Sigmoid colon (tissue), 7 donors: Measurements from ENCODE around the gene VEPH1. TPM values are rescaled to one million over a fixed set of nuclear protein-coding genes. Genes with fewer than 3 reads are reported as not detected.
A peak's percentile ranks its signal among the peaks of the same experiment; 100 is the strongest.

Source experiments
- DNase-seq: peaks from one replicate; pipeline ENCODE4 v3.0.0-alpha.2; 2019
- H3K27ac ChIP-seq, 4 donors: fragments of 200-600 bp; sonication (generic); one replicate each; pipeline ENCODE4 v1.5.1; 2016 to 2019; ENCODE audit warnings: mild to moderate bottlenecking in 1 of 4
- H3K27me3 ChIP-seq, 3 donors: fragments of 200-600 bp; sonication (generic); one replicate each; pipeline ENCODE4 v1.5.1; 2019; ENCODE audit warnings: mild to moderate bottlenecking in 1 of 3
- H3K36me3 ChIP-seq, 4 donors: fragments of 200-600 bp; sonication (generic); one replicate each; pipeline ENCODE4 v1.5.1; 2016 to 2019
- H3K4me1 ChIP-seq, 4 donors: fragments of 200-600 bp; sonication (generic); one replicate each; pipeline ENCODE4 v1.5.1; 2017 to 2019
- H3K4me3 ChIP-seq, 4 donors: fragments of 200-600 bp; sonication (generic); one replicate each; pipeline ENCODE4 v1.5.1; 2017 to 2019; ENCODE audit warnings: mild to moderate bottlenecking in 2 of 4, moderate library complexity in 1 of 4
- H3K9me3 ChIP-seq, 4 donors: fragments of 200-600 bp in 3 of 4; sonication (generic) in 3 of 4; one replicate each; pipeline versions ENCODE4 v1.5.1 to v1.6.1; 2013 to 2019
- CTCF ChIP-seq, 4 experiments: fragments of 450-650 bp in 3 of 4; fragments of 200-600 bp in 1 of 4; IDR thresholded peaks; one replicate each; pipeline ENCODE4 v1.5.1; 2016 to 2019; ENCODE audit warnings: antibody characterized with exemption in 4 of 4, mild to moderate bottlenecking in 3 of 4, moderate library complexity in 2 of 4
- EP300 ChIP-seq, 4 donors: sonication (generic); formaldehyde crosslinking; IDR thresholded peaks; one replicate each; pipeline ENCODE4 v1.6.1; 2017; ENCODE audit warnings: antibody characterized with exemption in 4 of 4
- POLR2A ChIP-seq, 2 donors: fragments of 450-650 bp; IDR thresholded peaks; one replicate each; pipeline ENCODE4 v1.6.1; 2016; ENCODE audit warnings: antibody characterized with exemption in 2 of 2, mild to moderate bottlenecking in 2 of 2, moderate library complexity in 2 of 2
- POLR2AphosphoS5 ChIP-seq, 4 donors: sonication (generic); formaldehyde crosslinking; IDR thresholded peaks; one replicate each; pipeline ENCODE4 v1.6.1; 2017; ENCODE audit warnings: antibody characterized with exemption in 4 of 4
- WGBS, 2 donors: extraction: QIAGEN DNeasy Blood & Tissue Kit; methylation state at CpG; one replicate each; pipeline ENCODE4 v1.1.7; 2013; 5-methylcytosine and 5-hydroxymethylcytosine counted together
- intact Hi-C: fragments of 100-400 bp; cut with DNase I; formaldehyde crosslinking; loops from one replicate; pipeline ENCODE4 v1.15.1; 2023
- polyA plus RNA-seq, 3 donors: library from polyadenylated mRNA; stranded (reverse); fragments of 200-250 nt; gene quantifications; one replicate each; pipeline ENCODE4 v1.2.3, GENCODE V29; 2013
- total RNA-seq, 4 donors: library from RNA; depleted of rRNA; stranded (reverse); fragments of >200 nt; gene quantifications; one replicate each; pipeline ENCODE4 v1.1.0, GENCODE V29; 2016
- donor health status: healthy with polysubstance abuse.
- donor health status: Bipolar disorder and iron deficiency.
- donor health status: healthy.

Gene VEPH1
- total and polyA plus RNA-seq, 7 donors = 0.14 to 1.8 (median 0.87) TPM; not detected in 1

- DNase-seq = no peak
- no peak for TF ChIP-seq EP300 (IDR thresholded peaks at IDR 0.05)
- TF ChIP-seq CTCF (IDR thresholded peaks at IDR 0.05) = no peak
- no peak for TF ChIP-seq POLR2A (IDR thresholded peaks at IDR 0.05)
- TF ChIP-seq POLR2AphosphoS5 (IDR thresholded peaks at IDR 0.05) = no peak
- H3K4me3 ChIP-seq = no peak overlapping the region
- intact Hi-C loops = no loop called here
- 85 to 97% methylated on average over 5 of the region's 5 CpGs for WGBS, 2 donors
- H3K27ac ChIP-seq = no peak overlapping the region
- no peaks in the 10 kb centered on the region for H3K36me3 ChIP-seq
- no peaks in the 10 kb centered on the region for H3K9me3 ChIP-seq
- H3K27me3 ChIP-seq = no peaks in the 10 kb centered on the region
- H3K4me1 ChIP-seq = peaks cover 4 to 28% (median 24%) of the 10 kb centered on the region in 4 donors
These were observed 253.6 kb downstream of the VEPH1 start for GRCh38 chr3:157249606-157250005.

GRCh38 chr3:157248590-157249422 is 254.4 kb downstream of the VEPH1 start:
- Histone ChIP-seq H3K36me3 (no peaks in the 10 kb centered on the region), H3K27ac (peak overlapping the region; percentile 64 to 71 (median 70)), H3K4me1 (peaks cover 4 to 28% (median 24%) of the 10 kb centered on the region in 4 donors), H3K9me3 (no peaks in the 10 kb centered on the region), H3K27me3 (no peaks in the 10 kb centered on the region), H3K4me3 (no peak overlapping the region)
- DNase-seq = no peak
- intact Hi-C loops = no loop called here
- 70 to 84% methylated on average over 5 of the region's 5 CpGs for WGBS, 2 donors
- TF ChIP-seq POLR2A (IDR thresholded peaks at IDR 0.05) = no peak
- no peak for TF ChIP-seq CTCF (IDR thresholded peaks at IDR 0.05)
- TF ChIP-seq EP300 (IDR thresholded peaks at IDR 0.05) = no peak
- TF ChIP-seq POLR2AphosphoS5 (IDR thresholded peaks at IDR 0.05) = peak; percentile 22 to 49 (median 39)

- Histone ChIP-seq H3K4me3 (no peak overlapping the region), H3K36me3 (no peaks in the 10 kb centered on the region), H3K27ac (peak overlapping the region; percentile 64 to 71 (median 70)), H3K4me1 (peaks cover 4 to 28% (median 24%) of the 10 kb centered on the region in 4 donors), H3K27me3 (no peaks in the 10 kb centered on the region), H3K9me3 (no peaks in the 10 kb centered on the region)
- WGBS, 2 donors = 85 to 97% methylated on average over 1 of the region's 1 CpG
- intact Hi-C loops = no loop called here
- no peak for DNase-seq
- no peak for TF ChIP-seq EP300 (IDR thresholded peaks at IDR 0.05)
- TF ChIP-seq POLR2AphosphoS5 (IDR thresholded peaks at IDR 0.05) = no peak
- TF ChIP-seq POLR2A (IDR thresholded peaks at IDR 0.05) = no peak
- no peak for TF ChIP-seq CTCF (IDR thresholded peaks at IDR 0.05)
These were observed 255.8 kb downstream of the VEPH1 start for GRCh38 chr3:157247391-157247790.

- WGBS, 2 donors = 93% methylated on average over 1 of the region's 1 CpG
- H3K4me3 ChIP-seq = no peak overlapping the region
- peaks cover 4 to 32% (median 26%) of the 10 kb centered on the region in 4 donors for H3K4me1 ChIP-seq
- TF ChIP-seq POLR2AphosphoS5 (IDR thresholded peaks at IDR 0.05) = no peak
- no peak for TF ChIP-seq POLR2A (IDR thresholded peaks at IDR 0.05)
- H3K27me3 ChIP-seq = no peaks in the 10 kb centered on the region
- no peak for DNase-seq
- H3K36me3 ChIP-seq = no peaks in the 10 kb centered on the region
- intact Hi-C loops = loop anchor here (5.0 kb wide), 1 partner anchor 41 kb away; no protein-coding TSS in a partner anchor
- H3K9me3 ChIP-seq = no peaks in the 10 kb centered on the region
- no peak overlapping the region for H3K27ac ChIP-seq
These were observed 260.4 kb downstream of the VEPH1 start for GRCh38 chr3:157242836-157243235.

- no peak overlapping the region for H3K27ac ChIP-seq
- no peaks in the 10 kb centered on the region for H3K36me3 ChIP-seq
- no peaks in the 10 kb centered on the region for H3K9me3 ChIP-seq
- no peak overlapping the region for H3K4me3 ChIP-seq
- intact Hi-C loops = loop anchor here (5.0 kb wide), 1 partner anchor 39 kb away; no protein-coding TSS in a partner anchor
- TF ChIP-seq POLR2AphosphoS5 (IDR thresholded peaks at IDR 0.05) (no peak), EP300 (IDR thresholded peaks at IDR 0.05) (no peak), CTCF (IDR thresholded peaks at IDR 0.05) (no peak), POLR2A (IDR thresholded peaks at IDR 0.05) (no peak)
- H3K27me3 ChIP-seq = no peaks in the 10 kb centered on the region
- 82 to 97% methylated on average over 4 of the region's 4 CpGs for WGBS, 2 donors
- DNase-seq = no peak
- peaks cover 0 to 28% (median 19%) of the 10 kb centered on the region in 4 donors for H3K4me1 ChIP-seq
These were observed 261.6 kb downstream of the VEPH1 start for GRCh38 chr3:157241599-157241998.
